CD1c-positive myeloid dendritic cell (primary cell): Measurements from ENCODE around the gene TBC1D1.
A peak's percentile ranks its signal among the peaks of the same experiment; 100 is the strongest.

Source experiments
- DNase-seq: peaks from one replicate; pipeline ENCODE4 v3.0.0-alpha.2; 2016; ENCODE audit errors: extremely low spot score

Gene TBC1D1

GRCh38 chr4:37885496-37885895 lies 5.4 kb upstream of the TBC1D1 start:
- peak; percentile 56 for DNase-seq

- peak; percentile 60 for DNase-seq
These were observed 759 bp upstream of the TBC1D1 start for GRCh38 chr4:37889849-37890800.

- DNase-seq, result peak; percentile 70
These were observed 626 bp downstream of the TBC1D1 start for GRCh38 chr4:37891260-37892159.

- DNase-seq, result peak; percentile 90
These were observed 1.8 kb downstream of the TBC1D1 start for GRCh38 chr4:37892641-37893040.

GRCh38 chr4:37893164-37893563 lies 2.3 kb downstream of the TBC1D1 start:
- no peak for DNase-seq

- no peak for DNase-seq
These were observed 4.4 kb downstream of the TBC1D1 start for GRCh38 chr4:37895271-37895670.

- DNase-seq, result peak; percentile 49
These were observed 5.4 kb downstream of the TBC1D1 start for GRCh38 chr4:37896206-37896860.

GRCh38 chr4:37902212-37902611 lies 11.3 kb downstream of the TBC1D1 start:
- DNase-seq, result no peak

- DNase-seq, result no peak
These were observed 12.1 kb downstream of the TBC1D1 start for GRCh38 chr4:37902738-37903693.

- no peak for DNase-seq
These were observed 13.0 kb downstream of the TBC1D1 start for GRCh38 chr4:37903901-37904300.

GRCh38 chr4:37904824-37905223 lies 13.9 kb downstream of the TBC1D1 start:
- DNase-seq, result no peak

GRCh38 chr4:37905533-37906169 lies 14.8 kb downstream of the TBC1D1 start:
- DNase-seq, result peak; percentile 42

- peak; percentile 91 for DNase-seq
These were observed 17.8 kb downstream of the TBC1D1 start for GRCh38 chr4:37908488-37909331.

- no peak for DNase-seq
These were observed 18.6 kb downstream of the TBC1D1 start for GRCh38 chr4:37909332-37910090.

GRCh38 chr4:37910091-37910486 lies 19.2 kb downstream of the TBC1D1 start:
- no peak for DNase-seq

GRCh38 chr4:37914539-37914938 lies 23.7 kb downstream of the TBC1D1 start:
- no peak for DNase-seq

GRCh38 chr4:37917388-37917787 lies 26.5 kb downstream of the TBC1D1 start:
- DNase-seq, result no peak

GRCh38 chr4:37918653-37919052 lies 27.8 kb downstream of the TBC1D1 start:
- no peak for DNase-seq

GRCh38 chr4:37922328-37922727 lies 31.4 kb downstream of the TBC1D1 start:
- peak; percentile 73 for DNase-seq
